Measurements from ENCODE around the gene CYP3A4.
"Not testable (repeated sequence)": the region's sequence is repeated elsewhere in the genome, so short reads cannot be mapped to it uniquely, and the experiment has no call there.

- TF ChIP-seq POLR2AphosphoS5, POLR2A (IDR thresholded peaks at IDR 0.05; ENCODE audit: low read depth, low read length): not testable (repeated sequence)
Measured at GRCh38 chr7:99769494-99769893, 14.5 kb downstream of the CYP3A4 start.

Data from GM12892 (cell line).